ENCODE data around the gene ARHGEF3. TPM values are rescaled to one million over a fixed set of nuclear protein-coding genes. Genes with fewer than 3 reads are reported as not detected.

Gene ARHGEF3
- 2.2 TPM for polyA plus RNA-seq (2013, experiment 1 of 2)
- 2.1 TPM for polyA plus RNA-seq (2013, experiment 2 of 2)

DNA sequence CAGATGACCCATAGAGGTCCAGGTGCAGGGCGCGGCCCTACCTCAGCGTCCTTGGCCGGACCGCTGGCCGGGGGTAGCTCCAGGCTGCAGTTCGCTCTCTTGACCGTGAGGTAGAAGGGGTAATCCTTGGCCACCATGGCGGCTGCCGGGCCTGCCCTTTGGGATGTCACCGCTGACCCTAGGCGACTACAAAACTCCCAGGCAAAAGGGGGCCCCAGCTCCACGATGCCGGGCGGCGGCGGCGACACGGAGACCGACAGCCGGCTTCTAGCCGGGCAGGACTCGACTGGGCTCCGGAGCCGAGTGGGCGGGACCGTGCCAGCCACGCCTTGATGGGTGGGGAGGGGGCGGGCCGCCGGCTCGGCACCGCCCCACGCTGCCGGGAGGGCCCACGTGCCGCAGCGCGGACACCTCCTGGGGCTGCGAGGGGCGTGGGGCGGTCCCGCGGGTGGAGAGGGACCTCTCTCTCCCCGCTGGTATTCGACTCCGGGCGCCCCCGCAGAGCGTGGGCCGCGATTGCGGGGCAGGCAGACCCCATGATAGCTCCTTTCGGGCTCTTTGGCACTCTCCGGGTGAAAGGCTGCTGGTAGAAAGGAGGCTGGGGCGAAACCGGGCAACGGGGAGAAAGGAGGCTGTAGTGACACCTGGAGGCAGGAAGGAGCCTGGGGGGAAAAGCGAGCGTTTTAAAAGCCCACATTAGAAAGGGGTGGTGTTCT lies at the start of gene ARHGEF3:
Gene ARHGEF3, minus strand, starts transcription at position 288 of the 716 bp plus-strand sequence. Its CDS starts 151 bp downstream, at position 137.
- peak; percentile 72 for DNase-seq (ENCODE audit: low spot score)
- Histone ChIP-seq H3K36me3 (replicated peaks in 1 of 2; ENCODE audit: control insufficient read depth in 2 of 2, insufficient read depth in 2 of 2, low read length in 2 of 2) (no peaks in the 10 kb centered on the region), H3K9ac (ENCODE audit: low read depth, low read length, poor library complexity) (peak within 1 kb of the TSS; percentile 64), H2BK120ac (ENCODE audit: low read depth, low read length) (no peak within 1 kb of the TSS), H2AK5ac (ENCODE audit: low read depth, low read length) (no peak within 1 kb of the TSS), H2BK5ac (ENCODE audit: low read length) (no peak within 1 kb of the TSS), H4K8ac (ENCODE audit: low read depth, low read length) (no peak within 1 kb of the TSS), H3K27me3 (ENCODE audit: control insufficient read depth in 3 of 3, insufficient read depth in 3 of 3, low read depth in 1 of 3, low read length in 3 of 3) (peaks cover 0 to 46% (median 18%) of the 10 kb centered on the region in 3 experiments), H4K91ac (ENCODE audit: low read depth, low read length, poor library complexity) (no peak within 1 kb of the TSS), H3K4me1 (ENCODE audit: control insufficient read depth in 2 of 2, insufficient read depth in 1 of 2, low read depth in 1 of 2, low read length in 2 of 2) (peaks cover 4 to 5% of the 10 kb centered on the region in 2 donors), H3K4me3 (ENCODE audit: low read length in 2 of 2) (peak within 1 kb of the TSS; percentile 55 to 91), H3K4ac (ENCODE audit: low read length) (no peak within 1 kb of the TSS), H3K27ac (replicated peaks; ENCODE audit: low read length) (no peak within 1 kb of the TSS), H2BK15ac (ENCODE audit: low read length) (peak within 1 kb of the TSS; percentile 5), H2BK12ac (ENCODE audit: low read length) (no peak within 1 kb of the TSS), H3K4me2 (ENCODE audit: insufficient read depth, low read length, poor library complexity, severe bottlenecking) (peak within 1 kb of the TSS; percentile 90), H2AFZ (ENCODE audit: low read length) (peak within 1 kb of the TSS; percentile 98), H3K23ac (ENCODE audit: low read depth, low read length, poor library complexity) (peak within 1 kb of the TSS; percentile 85), H3K9me3 (replicated peaks in 1 of 2; ENCODE audit: control insufficient read depth in 2 of 2, insufficient read depth in 1 of 2, low read depth in 1 of 2, low read length in 2 of 2) (no peaks in the 10 kb centered on the region), H3K18ac (ENCODE audit: low read length) (peak within 1 kb of the TSS; percentile 84), H3K79me1 (ENCODE audit: low read depth, low read length) (no peaks in the 10 kb centered on the region), H3K14ac (ENCODE audit: low read length) (peak within 1 kb of the TSS; percentile 91)
- no CpG with 5 or more reads among the region's 60 CpGs for WGBS, 2 donors (ENCODE audit: extremely low coverage in 2 of 2, insufficient read length in 2 of 2, insufficient replicate concordance in 1 of 2)

- Histone ChIP-seq H2BK120ac (ENCODE audit: low read depth, low read length) (no peak overlapping the region), H3K14ac (ENCODE audit: low read length) (no peak overlapping the region), H3K79me1 (ENCODE audit: low read depth, low read length) (no peaks in the 10 kb centered on the region), H3K23ac (ENCODE audit: low read depth, low read length, poor library complexity) (no peak overlapping the region), H4K8ac (ENCODE audit: low read depth, low read length) (no peak overlapping the region), H3K4ac (ENCODE audit: low read length) (no peak overlapping the region), H3K4me2 (ENCODE audit: insufficient read depth, low read length, poor library complexity, severe bottlenecking) (no peak overlapping the region), H2BK15ac (ENCODE audit: low read length) (no peak overlapping the region), H2AK5ac (ENCODE audit: low read depth, low read length) (no peak overlapping the region), H3K9ac (ENCODE audit: low read depth, low read length, poor library complexity) (no peak overlapping the region), H3K18ac (ENCODE audit: low read length) (no peak overlapping the region), H2AFZ (ENCODE audit: low read length) (no peak overlapping the region), H3K27me3 (ENCODE audit: control insufficient read depth in 3 of 3, insufficient read depth in 3 of 3, low read depth in 1 of 3, low read length in 3 of 3) (no peaks in the 10 kb centered on the region), H3K4me1 (ENCODE audit: control insufficient read depth in 2 of 2, insufficient read depth in 1 of 2, low read depth in 1 of 2, low read length in 2 of 2) (peaks cover under 1 to 2% of the 10 kb centered on the region in 2 donors), H3K9me3 (replicated peaks in 1 of 2; ENCODE audit: control insufficient read depth in 2 of 2, insufficient read depth in 1 of 2, low read depth in 1 of 2, low read length in 2 of 2) (peaks cover 0 to 3% of the 10 kb centered on the region in 2 donors), H3K27ac (replicated peaks; ENCODE audit: low read length) (no peak overlapping the region), H2BK5ac (ENCODE audit: low read length) (no peak overlapping the region), H3K4me3 (ENCODE audit: low read length in 2 of 2) (no peak overlapping the region), H4K91ac (ENCODE audit: low read depth, low read length, poor library complexity) (no peak overlapping the region), H2BK12ac (ENCODE audit: low read length) (no peak overlapping the region), H3K36me3 (replicated peaks in 1 of 2; ENCODE audit: control insufficient read depth in 2 of 2, insufficient read depth in 2 of 2, low read length in 2 of 2) (no peaks in the 10 kb centered on the region)
- no CpG with 5 or more reads among the region's 7 CpGs for WGBS, 2 donors (ENCODE audit: extremely low coverage in 2 of 2, insufficient read length in 2 of 2, insufficient replicate concordance in 1 of 2)
- DNase-seq (ENCODE audit: low spot score) = no peak
These were observed 47.9 kb upstream of the ARHGEF3 start for GRCh38 chr3:56849698-56850097.

GRCh38 chr3:56845505-56845904 lies 43.8 kb upstream of the ARHGEF3 start:
- no peak overlapping the region for H4K8ac ChIP-seq (ENCODE audit: low read depth, low read length)

GRCh38 chr3:56844536-56844935 lies 42.8 kb upstream of the ARHGEF3 start:
- H2AFZ ChIP-seq (ENCODE audit: low read length) = no peak overlapping the region
- H3K4me3 ChIP-seq (ENCODE audit: low read length in 2 of 2) = no peak overlapping the region
- H2BK12ac ChIP-seq (ENCODE audit: low read length) = no peak overlapping the region
- H4K8ac ChIP-seq (ENCODE audit: low read depth, low read length) = no peak overlapping the region
- no peaks in the 10 kb centered on the region for H3K79me1 ChIP-seq (ENCODE audit: low read depth, low read length)
- no peak overlapping the region for H3K18ac ChIP-seq (ENCODE audit: low read length)
- H2BK5ac ChIP-seq (ENCODE audit: low read length) = no peak overlapping the region
- H3K4me1 ChIP-seq (ENCODE audit: control insufficient read depth in 2 of 2, insufficient read depth in 1 of 2, low read depth in 1 of 2, low read length in 2 of 2) = no peaks in the 10 kb centered on the region
- no peak overlapping the region for H2BK120ac ChIP-seq (ENCODE audit: low read depth, low read length)
- no peak overlapping the region for H2AK5ac ChIP-seq (ENCODE audit: low read depth, low read length)
- no peak overlapping the region for H2BK15ac ChIP-seq (ENCODE audit: low read length)
- H3K27ac ChIP-seq (replicated peaks; ENCODE audit: low read length) = no peak overlapping the region
- no peak overlapping the region for H3K14ac ChIP-seq (ENCODE audit: low read length)
- H3K27me3 ChIP-seq (ENCODE audit: control insufficient read depth in 3 of 3, insufficient read depth in 3 of 3, low read depth in 1 of 3, low read length in 3 of 3) = no peaks in the 10 kb centered on the region
- peaks cover 2 to 5% of the 10 kb centered on the region in 2 donors for H3K9me3 ChIP-seq (replicated peaks in 1 of 2; ENCODE audit: control insufficient read depth in 2 of 2, insufficient read depth in 1 of 2, low read depth in 1 of 2, low read length in 2 of 2)
- no peak overlapping the region for H3K23ac ChIP-seq (ENCODE audit: low read depth, low read length, poor library complexity)
- no peak for DNase-seq (ENCODE audit: low spot score)
- no peak overlapping the region for H3K9ac ChIP-seq (ENCODE audit: low read depth, low read length, poor library complexity)
- no peak overlapping the region for H4K91ac ChIP-seq (ENCODE audit: low read depth, low read length, poor library complexity)
- H3K4ac ChIP-seq (ENCODE audit: low read length) = no peak overlapping the region
- H3K36me3 ChIP-seq (replicated peaks in 1 of 2; ENCODE audit: control insufficient read depth in 2 of 2, insufficient read depth in 2 of 2, low read length in 2 of 2) = no peaks in the 10 kb centered on the region
- H3K4me2 ChIP-seq (ENCODE audit: insufficient read depth, low read length, poor library complexity, severe bottlenecking) = no peak overlapping the region

More at GRCh38 chr3:56845505-56845904, 43.8 kb upstream of the ARHGEF3 start:
- H2AK5ac ChIP-seq (ENCODE audit: low read depth, low read length) = no peak overlapping the region
- no peak overlapping the region for H3K9ac ChIP-seq (ENCODE audit: low read depth, low read length, poor library complexity)
- WGBS, 2 donors (ENCODE audit: extremely low coverage in 2 of 2, insufficient read length in 2 of 2, insufficient replicate concordance in 1 of 2) = no CpG with 5 or more reads among the region's 2 CpGs
- peaks cover 2 to 5% of the 10 kb centered on the region in 2 donors for H3K9me3 ChIP-seq (replicated peaks in 1 of 2; ENCODE audit: control insufficient read depth in 2 of 2, insufficient read depth in 1 of 2, low read depth in 1 of 2, low read length in 2 of 2)
- no peak overlapping the region for H3K18ac ChIP-seq (ENCODE audit: low read length)
- no peak overlapping the region for H3K4me3 ChIP-seq (ENCODE audit: low read length in 2 of 2)
- H3K27ac ChIP-seq (replicated peaks; ENCODE audit: low read length) = no peak overlapping the region
- no peaks in the 10 kb centered on the region for H3K36me3 ChIP-seq (replicated peaks in 1 of 2; ENCODE audit: control insufficient read depth in 2 of 2, insufficient read depth in 2 of 2, low read length in 2 of 2)
- H2BK12ac ChIP-seq (ENCODE audit: low read length) = no peak overlapping the region
- H2BK5ac ChIP-seq (ENCODE audit: low read length) = no peak overlapping the region
- H3K79me1 ChIP-seq (ENCODE audit: low read depth, low read length) = no peaks in the 10 kb centered on the region
- no peak overlapping the region for H2BK15ac ChIP-seq (ENCODE audit: low read length)
- H4K91ac ChIP-seq (ENCODE audit: low read depth, low read length, poor library complexity) = no peak overlapping the region
- H3K27me3 ChIP-seq (ENCODE audit: control insufficient read depth in 3 of 3, insufficient read depth in 3 of 3, low read depth in 1 of 3, low read length in 3 of 3) = no peaks in the 10 kb centered on the region
- no peak overlapping the region for H3K14ac ChIP-seq (ENCODE audit: low read length)
- no peak overlapping the region for H3K23ac ChIP-seq (ENCODE audit: low read depth, low read length, poor library complexity)
- no peak for DNase-seq (ENCODE audit: low spot score)
- H3K4me1 ChIP-seq (ENCODE audit: control insufficient read depth in 2 of 2, insufficient read depth in 1 of 2, low read depth in 1 of 2, low read length in 2 of 2) = no peaks in the 10 kb centered on the region
- H3K4me2 ChIP-seq (ENCODE audit: insufficient read depth, low read length, poor library complexity, severe bottlenecking) = no peak overlapping the region
- no peak overlapping the region for H2BK120ac ChIP-seq (ENCODE audit: low read depth, low read length)
- H3K4ac ChIP-seq (ENCODE audit: low read length) = no peak overlapping the region
- H2AFZ ChIP-seq (ENCODE audit: low read length) = no peak overlapping the region

All from neuronal stem cell (in vitro differentiated cells).